ENCODE results near the gene ZNF469. TPM values are rescaled to one million over a fixed set of nuclear protein-coding genes. Genes with fewer than 3 reads are reported as not detected.

ZNF469 gene
- total RNA-seq, 1 donor from 2014 or later: under 0.01 TPM

DNA sequence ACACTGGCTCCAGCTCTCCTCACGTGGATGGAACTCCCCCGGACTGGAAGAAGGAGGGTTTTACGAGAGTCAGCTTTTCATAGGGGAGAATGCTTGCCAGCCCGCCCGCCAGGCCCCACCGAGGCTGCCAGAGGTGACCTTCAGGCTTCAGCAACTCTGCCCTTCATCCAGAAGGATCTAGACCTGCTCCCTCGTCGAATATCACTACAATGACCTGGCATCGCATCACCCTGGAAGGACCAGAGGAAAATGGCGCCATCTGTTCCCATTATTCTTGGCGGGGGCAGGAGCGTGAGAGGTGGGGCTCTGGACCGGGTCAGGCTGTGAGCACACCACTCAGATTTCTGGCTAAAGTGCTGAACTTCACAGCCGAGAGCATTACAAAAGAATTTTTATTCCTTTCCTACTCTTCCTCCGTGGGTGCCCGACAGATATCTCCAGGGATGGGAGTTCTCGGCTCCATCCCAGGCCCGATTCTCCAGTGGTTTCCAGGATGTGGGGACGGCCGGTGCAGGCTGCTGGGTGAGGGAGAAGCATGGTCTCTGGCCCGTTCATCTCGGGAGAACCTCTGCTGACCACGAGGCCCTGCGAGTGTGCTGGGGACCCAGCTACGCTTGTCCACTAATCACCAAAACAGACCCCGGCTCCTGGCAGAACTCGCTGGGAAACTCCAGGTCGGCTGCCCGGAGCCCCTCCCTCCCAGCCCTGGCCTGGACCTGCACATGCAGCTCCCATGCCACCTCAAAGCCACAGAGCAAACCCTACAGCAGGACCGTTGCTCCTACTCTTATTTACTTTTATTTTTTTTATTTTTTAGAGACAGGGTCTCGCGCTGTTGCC lies 36.8 kb upstream of the ZNF469 start:
- H3K4me3 ChIP-seq (ENCODE audit: low read depth, low read length): no peak overlapping the region
- TF ChIP-seq, protein P1, sequence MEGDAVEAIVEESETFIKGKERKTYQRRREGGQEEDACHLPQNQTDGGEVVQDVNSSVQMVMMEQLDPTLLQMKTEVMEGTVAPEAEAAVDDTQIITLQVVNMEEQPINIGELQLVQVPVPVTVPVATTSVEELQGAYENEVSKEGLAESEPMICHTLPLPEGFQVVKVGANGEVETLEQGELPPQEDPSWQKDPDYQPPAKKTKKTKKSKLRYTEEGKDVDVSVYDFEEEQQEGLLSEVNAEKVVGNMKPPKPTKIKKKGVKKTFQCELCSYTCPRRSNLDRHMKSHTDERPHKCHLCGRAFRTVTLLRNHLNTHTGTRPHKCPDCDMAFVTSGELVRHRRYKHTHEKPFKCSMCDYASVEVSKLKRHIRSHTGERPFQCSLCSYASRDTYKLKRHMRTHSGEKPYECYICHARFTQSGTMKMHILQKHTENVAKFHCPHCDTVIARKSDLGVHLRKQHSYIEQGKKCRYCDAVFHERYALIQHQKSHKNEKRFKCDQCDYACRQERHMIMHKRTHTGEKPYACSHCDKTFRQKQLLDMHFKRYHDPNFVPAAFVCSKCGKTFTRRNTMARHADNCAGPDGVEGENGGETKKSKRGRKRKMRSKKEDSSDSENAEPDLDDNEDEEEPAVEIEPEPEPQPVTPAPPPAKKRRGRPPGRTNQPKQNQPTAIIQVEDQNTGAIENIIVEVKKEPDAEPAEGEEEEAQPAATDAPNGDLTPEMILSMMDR (IDR thresholded peaks at IDR 0.05; ENCODE audit: insufficient read depth, low read length, severe bottlenecking): no peak
- DNase-seq (ENCODE audit: low read depth): no peak
- no peaks in the 10 kb centered on the region for H3K27me3 ChIP-seq (ENCODE audit: control insufficient read depth, insufficient read depth, low read length)
- H3K36me3 ChIP-seq (ENCODE audit: control insufficient read depth, insufficient read depth, low read length): no peaks in the 10 kb centered on the region
- no peak for FAIRE-seq

DNA sequence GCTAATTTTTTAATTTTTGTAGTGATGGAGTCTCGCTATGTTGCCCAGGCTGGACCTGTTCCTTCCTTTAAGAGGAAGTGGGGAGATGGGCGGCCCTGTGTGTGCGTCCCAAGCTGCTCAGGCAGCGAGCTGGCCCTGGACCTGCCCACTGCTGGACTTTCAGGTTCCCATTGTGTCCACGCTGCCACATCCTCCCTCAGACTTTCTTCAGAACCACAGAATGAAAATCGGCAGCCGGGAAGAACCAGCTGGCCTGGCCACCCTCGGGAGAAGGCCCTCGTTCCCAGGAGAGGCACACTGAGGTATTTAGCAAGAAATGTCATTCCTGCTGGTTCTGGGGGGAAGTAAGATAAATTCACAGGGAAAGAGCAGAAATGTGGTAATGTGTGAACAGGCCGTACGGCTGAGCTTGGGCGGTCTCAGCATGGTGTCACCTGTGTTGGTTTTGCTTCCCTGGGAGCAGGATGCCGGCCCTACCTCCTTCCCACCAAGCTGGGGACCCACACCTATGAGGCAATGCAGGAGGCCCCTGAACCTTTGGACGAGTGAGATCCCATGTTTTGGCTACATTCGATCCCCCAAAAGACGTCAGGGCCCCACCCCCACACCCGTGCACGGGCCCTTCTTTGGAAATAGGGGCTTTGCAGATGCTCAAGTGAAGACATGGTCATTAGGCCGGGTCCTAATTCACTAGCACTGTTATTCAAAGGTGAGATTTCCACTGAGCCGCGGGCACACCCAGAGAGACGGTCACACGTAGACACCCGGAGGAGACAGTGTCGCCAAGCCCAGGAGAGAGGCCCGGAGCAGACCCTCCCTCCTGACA lies 35.9 kb upstream of the ZNF469 start:
- FAIRE-seq (no peak), DNase-seq (ENCODE audit: low read depth) (no peak)
- TF ChIP-seq, protein P1 (IDR thresholded peaks at IDR 0.05; ENCODE audit: insufficient read depth, low read length, severe bottlenecking): no peak
- H3K36me3 ChIP-seq (ENCODE audit: control insufficient read depth, insufficient read depth, low read length): no peaks in the 10 kb centered on the region
- no peaks in the 10 kb centered on the region for H3K27me3 ChIP-seq (ENCODE audit: control insufficient read depth, insufficient read depth, low read length)
- H3K4me3 ChIP-seq (ENCODE audit: low read depth, low read length): no peak overlapping the region

DNA sequence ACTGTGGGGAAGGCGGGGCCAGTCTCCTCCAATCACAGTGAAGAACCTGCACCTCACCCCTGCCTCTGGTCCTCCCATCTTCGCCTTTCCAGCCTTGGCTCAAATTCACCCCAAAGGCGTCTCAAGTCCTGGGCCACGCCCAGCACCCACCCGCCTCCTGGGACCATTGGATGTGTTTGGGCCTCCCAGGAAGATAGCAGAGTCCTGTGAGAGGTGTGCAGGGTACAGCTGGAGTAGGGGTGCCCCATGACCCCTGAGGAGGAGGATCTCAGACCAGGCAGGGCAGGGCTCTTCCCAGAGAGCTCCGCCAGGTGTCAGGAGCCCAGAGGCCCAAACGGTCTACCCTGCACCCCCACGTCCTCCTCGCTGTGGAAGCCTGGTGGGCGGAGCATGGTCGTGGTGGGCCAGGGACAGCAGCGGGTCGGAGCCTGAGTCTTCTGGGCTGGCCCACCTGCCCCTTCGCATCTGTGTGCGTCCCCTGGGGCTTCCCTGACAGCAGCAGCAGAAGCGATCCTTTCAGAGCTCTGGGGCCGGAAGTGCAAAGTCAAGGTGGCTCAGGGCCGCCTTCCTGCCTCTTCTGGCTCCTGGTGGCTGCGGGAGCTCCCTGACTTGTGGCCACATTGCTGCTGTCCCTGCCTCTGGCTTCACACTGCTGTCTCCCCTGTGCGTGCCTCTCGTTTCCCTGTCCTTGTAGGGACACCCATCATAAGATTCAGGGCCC lies 34.9 kb upstream of the ZNF469 start:
- no peak for FAIRE-seq
- no peak for DNase-seq (ENCODE audit: low read depth)
- Histone ChIP-seq H3K27me3 (ENCODE audit: control insufficient read depth, insufficient read depth, low read length) (no peaks in the 10 kb centered on the region), H3K36me3 (ENCODE audit: control insufficient read depth, insufficient read depth, low read length) (no peaks in the 10 kb centered on the region), H3K4me3 (ENCODE audit: low read depth, low read length) (no peak overlapping the region)
- TF ChIP-seq, protein P1 (IDR thresholded peaks at IDR 0.05; ENCODE audit: insufficient read depth, low read length, severe bottlenecking): no peak

DNA sequence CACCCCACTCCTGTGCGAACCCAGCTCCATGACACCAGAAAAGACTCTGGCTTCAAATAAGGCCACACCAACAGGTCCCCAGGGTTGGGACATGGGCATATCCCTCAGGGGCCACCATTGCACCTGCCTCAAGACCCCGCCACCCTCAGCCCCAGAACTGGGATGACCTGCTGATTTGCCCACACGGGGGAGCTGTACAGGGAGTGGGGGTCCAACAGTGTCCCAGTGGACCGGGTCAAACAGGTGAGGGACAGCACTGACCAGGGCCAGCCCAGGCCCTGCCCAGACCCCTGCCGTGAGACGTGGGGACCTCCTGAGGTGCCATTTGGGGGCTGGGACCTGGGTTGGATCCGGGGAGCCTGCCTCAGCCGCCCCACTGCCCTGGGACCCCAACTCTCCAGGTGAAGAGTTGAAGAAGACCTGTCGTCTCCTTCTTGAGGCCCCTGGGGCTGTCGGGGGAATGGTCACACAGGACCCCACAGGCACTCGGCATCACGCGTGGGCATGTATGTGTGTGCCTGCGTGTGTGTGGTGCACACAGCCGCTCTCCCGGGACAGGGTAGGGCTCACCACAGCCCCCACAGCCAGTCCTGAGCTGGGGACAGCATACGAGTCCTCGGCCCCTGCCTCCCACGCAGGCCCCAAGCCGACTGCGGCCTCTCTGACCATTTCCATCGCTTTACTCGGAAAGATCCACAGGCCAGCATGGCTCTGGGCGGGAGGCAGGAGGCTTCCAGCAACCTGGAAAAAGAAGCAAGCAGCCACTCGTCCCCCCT lies 34.2 kb upstream of the ZNF469 start:
- FAIRE-seq: no peak

More for the DNA sequence above, 34.2 kb upstream of the ZNF469 start:
- TF ChIP-seq, protein P1 (IDR thresholded peaks at IDR 0.05; ENCODE audit: insufficient read depth, low read length, severe bottlenecking): no peak
- H3K36me3 ChIP-seq (ENCODE audit: control insufficient read depth, insufficient read depth, low read length): no peaks in the 10 kb centered on the region
- no peaks in the 10 kb centered on the region for H3K27me3 ChIP-seq (ENCODE audit: control insufficient read depth, insufficient read depth, low read length)
- no peak overlapping the region for H3K4me3 ChIP-seq (ENCODE audit: low read depth, low read length)
- no peak for DNase-seq (ENCODE audit: low read depth)

Measured in bronchial epithelial cell (primary cell).